HG02981 (cell line): ENCODE measurements around the gene DMRTC2.

ENCODE experiments used
- ATAC-seq: cut with Tn5 transposase; IDR thresholded peaks from one replicate; pipeline ENCODE4 v1.9.1; 2021; ENCODE audit warnings: mild to moderate bottlenecking, moderate library complexity; ENCODE audit not compliant: unreplicated experiment

Gene DMRTC2

DNA sequence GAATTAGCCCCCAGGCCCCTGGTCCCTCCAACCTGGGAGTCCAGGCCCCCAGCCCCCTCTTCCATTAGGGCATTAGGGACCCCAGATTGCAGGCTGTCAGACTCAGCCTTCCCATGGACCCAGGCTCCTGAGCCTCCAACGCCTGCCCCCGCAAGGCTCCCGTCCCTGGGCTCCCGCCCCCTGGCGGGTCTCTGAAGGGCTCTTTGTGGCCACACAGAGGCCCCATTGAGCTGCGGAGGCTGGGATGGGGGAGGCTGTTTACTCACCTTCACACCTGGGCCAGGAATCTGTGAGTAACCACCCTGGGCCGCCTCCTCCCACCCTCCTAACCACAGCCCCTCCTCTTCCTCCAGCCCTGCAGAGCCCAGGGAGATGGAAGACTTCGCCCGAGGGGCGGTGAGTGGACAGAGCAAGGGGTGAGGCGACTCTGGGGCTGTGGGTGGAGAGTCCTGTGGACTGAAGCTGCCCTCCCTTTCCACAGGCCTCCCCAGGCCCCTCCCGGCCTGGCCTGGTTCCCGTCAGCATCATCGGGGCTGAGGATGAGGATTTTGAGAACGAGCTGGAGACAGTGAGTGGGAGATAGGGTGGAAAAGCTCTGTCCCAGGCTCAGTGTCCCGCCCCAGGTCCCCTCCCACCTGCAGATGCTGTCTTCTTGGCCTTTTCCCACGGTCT lies 43.0 kb downstream of the DMRTC2 start:
- no peak for ATAC-seq

DNA sequence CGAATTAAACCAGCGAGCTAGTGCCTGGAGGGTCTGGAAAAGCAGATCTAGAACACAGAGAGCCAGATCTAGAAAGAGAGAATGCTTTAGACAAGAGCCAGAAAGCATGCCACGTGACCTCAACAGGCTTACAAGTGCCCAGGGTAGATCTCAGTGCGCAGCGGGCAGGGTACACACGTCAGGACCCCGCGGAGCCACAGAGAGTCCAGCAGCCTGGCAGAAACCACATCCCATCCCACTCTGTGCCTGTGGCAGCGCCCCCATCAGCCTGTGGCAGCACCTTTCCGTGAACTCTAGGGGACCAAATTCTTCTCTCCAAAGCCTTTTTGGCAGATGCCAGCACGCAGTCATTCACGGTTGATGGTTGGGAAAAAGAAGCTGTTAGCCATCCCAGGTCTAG lies 44.1 kb downstream of the DMRTC2 start:
- ATAC-seq, result no peak

DNA sequence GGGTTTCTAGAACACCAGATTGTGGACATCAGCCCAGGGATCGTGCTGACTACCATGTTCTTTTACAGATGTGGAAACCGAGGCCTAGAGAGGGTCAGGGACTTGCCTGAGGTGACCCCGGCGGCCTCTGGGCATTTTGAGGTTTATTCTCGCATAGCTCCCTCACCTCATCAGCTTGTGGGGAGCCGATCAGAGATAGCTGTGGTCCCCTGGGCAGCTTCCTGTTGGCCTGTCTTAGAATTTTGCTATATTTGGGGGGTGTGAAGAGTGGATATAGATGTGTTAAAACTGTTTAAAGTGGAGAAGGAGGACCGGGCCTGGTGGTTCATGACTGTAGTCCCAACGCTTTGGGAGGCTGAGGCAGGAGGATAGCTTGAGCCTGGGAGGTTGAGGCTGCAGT lies 45.1 kb downstream of the DMRTC2 start:
- ATAC-seq, result no peak

DNA sequence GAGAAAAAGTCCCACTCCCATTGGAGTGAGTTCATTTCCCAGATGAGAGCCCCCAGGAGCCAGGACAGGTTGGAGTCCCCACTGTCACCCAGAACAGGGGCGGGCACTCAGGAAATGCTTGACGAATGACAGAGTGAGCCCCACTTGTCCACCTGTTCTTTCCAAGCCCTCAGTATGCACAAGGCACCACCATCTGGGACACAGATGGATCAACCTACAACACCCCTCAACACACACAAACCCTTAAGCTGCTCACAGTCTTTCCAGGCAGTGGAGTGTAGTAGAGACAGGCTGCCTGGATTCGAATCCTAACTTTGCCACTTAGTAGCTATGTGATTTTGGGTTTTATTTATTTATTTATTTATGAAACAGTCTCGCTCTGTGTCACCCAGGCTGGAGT lies 46.1 kb downstream of the DMRTC2 start:
- no peak for ATAC-seq

DNA sequence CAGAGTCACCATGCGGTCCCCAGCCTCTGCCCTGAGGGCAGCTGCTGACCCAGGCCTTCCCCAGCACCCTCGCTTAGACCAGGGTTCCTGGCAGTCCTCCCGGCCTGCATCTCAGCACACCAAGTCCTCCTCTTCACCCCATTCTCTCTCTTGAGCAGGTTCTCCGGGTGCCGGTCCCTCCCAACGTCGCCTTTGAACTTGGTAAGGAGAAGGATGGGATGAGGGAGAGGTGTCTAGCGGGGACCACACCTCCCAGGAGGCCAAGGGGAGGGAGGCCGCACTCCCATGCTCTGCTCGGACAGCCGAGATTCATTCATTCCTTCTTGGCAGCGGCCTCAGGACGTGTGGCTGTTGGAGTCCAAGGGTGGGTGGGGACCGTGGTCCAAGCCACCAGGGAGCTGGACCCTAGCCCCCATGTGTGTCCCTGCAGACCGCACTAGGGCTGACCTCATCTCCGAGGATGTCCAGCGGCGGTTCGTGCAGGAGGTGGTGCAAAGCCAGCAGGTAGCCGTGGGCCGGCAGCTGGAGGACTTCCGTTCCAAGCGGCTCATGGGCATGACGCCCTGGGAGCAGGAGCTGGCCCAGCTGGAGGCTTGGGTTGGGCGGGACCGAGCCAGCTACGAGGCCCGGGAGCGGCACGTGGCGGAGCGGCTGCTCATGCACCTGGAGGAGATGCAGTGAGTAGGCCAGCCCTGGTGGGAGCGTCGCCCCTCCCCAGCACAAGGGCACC lies 47.5 kb downstream of the DMRTC2 start:
- ATAC-seq, result no peak

DNA sequence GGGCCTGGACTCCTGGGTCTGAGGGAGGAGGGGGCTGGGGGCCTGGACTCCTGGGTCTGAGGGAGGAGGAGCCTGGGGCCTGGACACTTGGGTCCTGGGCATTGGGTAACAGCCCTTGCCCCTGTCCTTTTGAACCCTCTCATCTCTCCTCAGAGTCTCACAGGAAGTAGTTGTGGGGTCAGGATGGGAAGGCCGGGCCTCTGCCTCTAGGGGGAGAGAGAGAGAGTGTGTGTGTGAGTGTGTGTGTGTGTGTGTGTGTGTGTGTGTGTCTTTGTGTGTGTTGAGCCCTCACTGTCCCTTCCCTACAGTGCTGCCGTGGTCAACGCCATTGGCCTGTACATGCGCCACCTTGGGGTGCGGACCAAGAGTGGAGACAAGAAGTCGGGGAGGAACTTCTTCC lies 49.1 kb downstream of the DMRTC2 start:
- ATAC-seq, result no peak

DNA sequence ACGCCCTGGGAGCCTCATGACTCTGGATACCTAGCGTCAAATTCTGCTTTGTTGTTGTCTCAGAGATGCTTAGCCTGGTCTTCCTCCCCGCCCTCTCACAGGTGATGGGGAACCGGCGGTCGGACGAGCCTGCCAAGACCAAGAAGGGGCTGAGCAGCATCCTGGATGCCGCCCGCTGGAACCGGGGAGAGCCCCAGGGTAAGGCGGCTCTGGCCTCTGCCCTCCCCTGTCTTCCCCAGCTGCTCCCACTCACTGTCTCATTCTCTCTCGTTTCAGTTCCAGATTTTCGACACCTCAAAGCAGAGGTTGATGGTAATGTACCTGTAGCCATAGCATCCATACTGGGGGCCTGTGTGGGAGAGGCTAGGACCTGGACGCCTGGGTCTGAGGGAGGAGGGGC lies 49.5 kb downstream of the DMRTC2 start:
- ATAC-seq, result no peak

DNA sequence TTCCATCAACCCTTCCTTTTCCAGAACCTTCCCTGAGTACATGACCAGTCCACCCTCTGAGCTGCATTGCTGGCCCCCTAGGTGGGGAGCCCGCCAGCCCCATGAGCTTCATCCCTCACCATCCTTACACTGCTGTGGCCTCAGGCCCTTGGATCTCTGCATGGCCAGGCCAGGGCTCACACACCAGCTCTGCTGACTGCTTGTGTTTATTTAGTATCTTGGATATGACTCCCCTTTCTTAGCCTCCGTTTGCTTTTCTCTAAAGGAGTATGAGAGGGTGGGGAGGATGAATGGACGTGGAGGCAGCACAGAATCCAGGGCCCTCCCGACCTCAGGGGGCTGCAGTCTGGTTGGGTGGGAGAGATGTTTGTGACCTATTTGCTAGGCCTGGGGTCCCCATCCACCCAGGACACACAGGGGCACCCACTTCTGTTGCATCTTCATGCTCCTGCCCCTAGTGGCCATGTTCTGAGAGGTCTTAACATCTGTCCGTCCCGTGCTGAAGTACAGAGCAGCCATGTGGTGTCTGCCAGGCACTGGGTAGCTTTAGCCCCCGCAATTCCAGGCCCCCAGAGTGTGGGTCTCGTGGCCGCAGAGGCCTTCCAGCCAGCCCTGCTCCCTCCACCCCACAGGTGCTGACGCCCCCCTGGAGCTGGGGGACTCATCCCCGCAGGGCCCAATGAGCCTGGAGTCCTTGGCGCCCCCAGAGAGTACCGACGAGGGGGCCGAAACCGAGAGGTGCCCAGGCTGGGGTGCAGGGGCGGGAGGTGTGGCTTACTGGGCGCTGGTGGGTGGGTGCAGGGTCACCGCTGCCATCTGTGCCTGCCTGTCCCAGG lies 51.1 kb downstream of the DMRTC2 start:
- ATAC-seq, result no peak

DNA sequence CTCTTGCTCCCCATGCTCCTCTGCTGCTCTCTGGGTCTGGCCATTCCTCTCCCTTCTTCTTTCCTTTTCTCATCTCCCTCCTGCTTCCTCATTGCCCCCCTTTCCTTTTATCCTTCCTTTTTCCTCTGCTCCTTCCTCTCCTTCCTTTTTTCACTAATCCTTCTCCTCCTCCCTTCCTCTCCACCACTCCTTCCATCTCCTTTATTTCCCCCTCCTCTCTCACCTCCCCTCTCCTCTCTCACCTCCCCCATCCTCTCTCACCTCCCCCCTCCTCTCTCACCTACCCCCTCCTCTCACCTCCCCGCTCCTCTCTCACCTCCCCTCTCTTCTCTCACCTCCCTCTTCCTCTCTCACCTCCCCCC lies 51.7 kb downstream of the DMRTC2 start:
- no peak for ATAC-seq

DNA sequence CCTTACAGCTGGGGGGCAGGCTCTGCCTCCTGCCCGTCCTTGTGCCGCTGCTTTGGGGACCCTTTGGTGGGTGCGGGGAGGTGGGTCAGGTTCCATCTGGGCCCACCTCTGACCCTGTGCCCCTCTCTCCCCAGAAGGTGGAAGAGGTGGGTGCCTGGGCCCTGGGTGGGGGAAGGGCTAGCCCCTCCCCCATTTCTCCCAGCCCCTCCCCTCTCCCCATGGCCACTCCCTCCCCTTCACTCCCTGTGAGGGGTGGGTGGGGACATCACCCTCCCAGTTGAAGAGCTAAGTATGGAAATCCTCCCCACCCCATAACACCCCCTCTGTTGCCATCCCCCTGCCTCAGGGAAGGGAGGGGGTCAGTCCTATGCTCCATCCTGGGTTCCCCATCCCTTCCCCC lies 52.3 kb downstream of the DMRTC2 start:
- ATAC-seq, result no peak

DNA sequence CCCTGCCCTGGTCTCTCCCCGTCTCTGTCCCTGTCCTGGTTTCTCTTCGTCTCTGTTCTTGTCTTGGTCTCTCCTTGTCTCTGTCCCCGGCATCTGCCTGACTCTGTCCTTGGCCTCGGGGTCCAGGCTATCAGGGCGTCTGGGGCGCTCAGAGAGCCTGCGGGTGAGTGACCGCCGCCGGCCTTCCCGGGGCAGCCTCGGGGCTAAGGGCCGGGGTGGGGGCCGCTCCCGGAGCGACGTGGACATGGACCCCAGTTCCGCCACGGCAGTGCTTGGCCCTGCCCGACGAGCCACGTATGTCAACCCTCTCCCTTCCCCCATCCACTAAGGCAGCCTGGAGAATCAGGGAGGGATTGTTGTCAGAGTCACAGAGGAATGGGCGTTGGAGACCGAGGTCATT lies 53.0 kb downstream of the DMRTC2 start:
- ATAC-seq, result no peak

DNA sequence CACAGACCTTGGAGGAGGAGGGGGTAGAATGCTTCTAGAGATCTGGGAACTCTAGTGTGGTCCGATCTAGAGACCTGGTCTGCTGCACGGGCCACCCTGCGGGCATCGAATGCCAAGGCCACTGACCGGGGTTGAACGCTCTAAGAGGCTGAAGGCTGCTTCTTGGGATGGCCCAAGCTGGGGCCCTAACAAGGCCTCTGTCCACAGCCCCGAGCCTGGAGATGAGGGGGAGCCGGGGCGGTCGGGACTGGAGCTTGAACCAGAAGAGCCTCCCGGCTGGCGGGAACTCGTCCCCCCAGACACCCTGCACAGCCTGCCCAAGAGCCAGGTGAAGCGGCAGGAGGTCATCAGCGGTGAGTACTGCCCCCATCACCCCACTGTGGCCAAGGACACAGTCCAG lies 53.4 kb downstream of the DMRTC2 start:
- no peak for ATAC-seq
